SK-N-MC (cell line): ENCODE data around the gene MACROD2.

Experiments used
- EZH2 ChIP-seq: fragments of 200-600 bp; sonication (generic); IDR thresholded peaks from one replicate; pipeline ENCODE4 v1.6.1; 2017; ENCODE audit warnings: antibody characterized with exemption
- POLR2AphosphoS5 ChIP-seq: IDR thresholded peaks from 2 replicates; pipeline ENCODE4 v1.6.1; 2012; ENCODE audit warnings: mild to moderate bottlenecking, low read depth, low read length, borderline replicate concordance

- TF ChIP-seq POLR2AphosphoS5 (no peak), EZH2 (no peak)
These were observed 1516.2 kb downstream of the MACROD2 start for GRCh38 chr20:15511551-15511950.
